ENCODE data around the gene GBX1.

Gene GBX1

DNA sequence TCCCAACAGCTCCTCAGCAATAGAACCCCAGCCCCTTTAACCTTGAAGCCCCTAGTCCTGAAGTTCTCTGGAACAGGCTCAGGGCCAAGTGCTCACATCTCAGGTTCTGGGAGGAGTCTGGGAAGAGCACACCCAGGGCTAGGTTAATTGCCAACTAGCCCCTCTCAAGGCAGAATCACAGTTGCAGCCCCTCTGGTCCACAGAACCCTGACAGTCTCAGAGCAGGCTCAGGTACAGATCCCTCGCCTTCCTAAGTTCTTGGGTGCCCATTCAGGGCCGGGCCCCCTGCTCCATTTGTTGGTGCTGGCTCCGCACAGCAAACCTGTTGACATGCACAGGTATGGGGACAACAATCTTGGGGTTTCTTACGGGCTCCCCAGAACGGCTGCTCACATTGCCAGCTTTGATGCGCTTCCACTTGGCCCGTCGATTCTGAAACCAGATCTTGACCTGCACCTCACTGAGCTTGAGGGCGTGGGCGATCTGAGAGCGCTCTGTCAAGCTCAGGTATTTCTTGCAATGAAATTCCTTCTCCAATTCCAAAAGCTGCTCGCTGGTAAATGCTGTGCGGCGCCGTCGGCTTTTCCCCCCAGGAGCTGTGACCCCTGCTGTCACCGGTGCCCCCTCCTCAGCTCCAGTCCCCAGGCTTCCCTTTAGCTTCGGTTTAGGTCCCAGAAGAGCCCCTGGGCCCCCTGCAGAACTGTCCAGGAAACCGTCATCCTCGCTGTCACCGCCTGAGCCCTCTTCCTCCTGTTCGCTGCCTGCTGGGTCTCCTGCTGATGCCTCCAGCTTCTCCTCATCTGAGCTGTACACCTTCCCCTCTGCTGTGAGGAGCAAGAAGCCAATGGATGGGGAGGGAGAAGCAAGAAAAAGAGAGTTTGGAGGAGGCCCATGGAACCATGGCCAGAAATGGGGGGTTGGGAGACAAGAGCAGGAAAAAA lies 18.9 kb downstream of the GBX1 start:
- H3K4me3 ChIP-seq (ENCODE audit: low read depth, low read length) = no peak overlapping the region
- DNase-seq (ENCODE audit: low read depth, low spot score) = no peak
- TF ChIP-seq, protein P1, sequence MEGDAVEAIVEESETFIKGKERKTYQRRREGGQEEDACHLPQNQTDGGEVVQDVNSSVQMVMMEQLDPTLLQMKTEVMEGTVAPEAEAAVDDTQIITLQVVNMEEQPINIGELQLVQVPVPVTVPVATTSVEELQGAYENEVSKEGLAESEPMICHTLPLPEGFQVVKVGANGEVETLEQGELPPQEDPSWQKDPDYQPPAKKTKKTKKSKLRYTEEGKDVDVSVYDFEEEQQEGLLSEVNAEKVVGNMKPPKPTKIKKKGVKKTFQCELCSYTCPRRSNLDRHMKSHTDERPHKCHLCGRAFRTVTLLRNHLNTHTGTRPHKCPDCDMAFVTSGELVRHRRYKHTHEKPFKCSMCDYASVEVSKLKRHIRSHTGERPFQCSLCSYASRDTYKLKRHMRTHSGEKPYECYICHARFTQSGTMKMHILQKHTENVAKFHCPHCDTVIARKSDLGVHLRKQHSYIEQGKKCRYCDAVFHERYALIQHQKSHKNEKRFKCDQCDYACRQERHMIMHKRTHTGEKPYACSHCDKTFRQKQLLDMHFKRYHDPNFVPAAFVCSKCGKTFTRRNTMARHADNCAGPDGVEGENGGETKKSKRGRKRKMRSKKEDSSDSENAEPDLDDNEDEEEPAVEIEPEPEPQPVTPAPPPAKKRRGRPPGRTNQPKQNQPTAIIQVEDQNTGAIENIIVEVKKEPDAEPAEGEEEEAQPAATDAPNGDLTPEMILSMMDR (IDR thresholded peaks at IDR 0.05; ENCODE audit: low read depth, low read length) = no peak
- in situ Hi-C loops (cut with HindIII; ENCODE audit: low sequenced_read_pairs) = no loop called here

DNA sequence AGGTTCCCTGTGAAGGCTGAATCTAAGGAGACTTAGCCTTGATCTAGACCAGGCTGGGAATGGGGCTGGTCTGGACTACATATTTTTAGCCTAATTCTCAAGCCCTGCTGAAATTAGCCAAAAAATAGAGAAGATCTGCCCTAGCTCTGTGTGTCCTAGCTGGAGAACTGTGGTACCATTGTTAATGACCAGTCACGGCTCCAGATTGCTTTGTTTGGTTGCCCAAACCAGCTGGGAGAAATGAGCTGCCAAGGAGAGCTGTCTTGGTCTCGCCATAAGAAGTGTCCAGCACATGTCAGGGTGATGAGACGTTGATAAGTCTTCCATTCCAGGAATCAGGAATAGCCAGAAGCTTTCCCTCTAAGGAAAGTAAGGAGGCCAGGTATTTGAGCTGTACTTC lies 20.7 kb downstream of the GBX1 start:
- no peak overlapping the region for H3K4me3 ChIP-seq (ENCODE audit: low read depth, low read length)
- no peak for DNase-seq (ENCODE audit: low read depth, low spot score)
- TF ChIP-seq, protein P1 (IDR thresholded peaks at IDR 0.05; ENCODE audit: low read depth, low read length) = no peak
- in situ Hi-C loops (cut with HindIII; ENCODE audit: low sequenced_read_pairs) = no loop called here

DNA sequence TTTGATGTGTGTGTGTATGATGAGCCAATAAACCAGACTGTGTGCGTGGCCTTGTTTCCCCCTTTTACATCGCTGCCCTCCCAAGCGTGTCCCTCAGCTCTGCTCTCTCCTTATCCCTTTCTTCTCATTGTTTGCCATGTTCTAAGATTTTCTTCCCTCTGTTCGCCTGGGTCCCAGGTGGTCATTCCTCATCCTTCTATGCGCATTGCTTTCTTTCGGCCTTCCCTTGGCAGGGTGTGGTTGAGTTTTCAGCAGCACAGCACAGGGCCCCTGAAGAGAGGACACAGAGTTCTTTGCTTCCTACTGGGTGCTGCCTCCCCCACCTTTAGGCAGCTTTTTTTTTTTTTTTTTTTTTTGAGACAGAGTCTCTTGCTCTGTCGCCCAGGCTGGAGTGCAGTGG lies 23.1 kb downstream of the GBX1 start:
- DNase-seq (ENCODE audit: low read depth, low spot score) = no peak
- TF ChIP-seq, protein P1 (IDR thresholded peaks at IDR 0.05; ENCODE audit: low read depth, low read length) = no peak
- in situ Hi-C loops (cut with HindIII; ENCODE audit: low sequenced_read_pairs) = no loop called here
- H3K4me3 ChIP-seq (ENCODE audit: low read depth, low read length) = no peak overlapping the region

DNA sequence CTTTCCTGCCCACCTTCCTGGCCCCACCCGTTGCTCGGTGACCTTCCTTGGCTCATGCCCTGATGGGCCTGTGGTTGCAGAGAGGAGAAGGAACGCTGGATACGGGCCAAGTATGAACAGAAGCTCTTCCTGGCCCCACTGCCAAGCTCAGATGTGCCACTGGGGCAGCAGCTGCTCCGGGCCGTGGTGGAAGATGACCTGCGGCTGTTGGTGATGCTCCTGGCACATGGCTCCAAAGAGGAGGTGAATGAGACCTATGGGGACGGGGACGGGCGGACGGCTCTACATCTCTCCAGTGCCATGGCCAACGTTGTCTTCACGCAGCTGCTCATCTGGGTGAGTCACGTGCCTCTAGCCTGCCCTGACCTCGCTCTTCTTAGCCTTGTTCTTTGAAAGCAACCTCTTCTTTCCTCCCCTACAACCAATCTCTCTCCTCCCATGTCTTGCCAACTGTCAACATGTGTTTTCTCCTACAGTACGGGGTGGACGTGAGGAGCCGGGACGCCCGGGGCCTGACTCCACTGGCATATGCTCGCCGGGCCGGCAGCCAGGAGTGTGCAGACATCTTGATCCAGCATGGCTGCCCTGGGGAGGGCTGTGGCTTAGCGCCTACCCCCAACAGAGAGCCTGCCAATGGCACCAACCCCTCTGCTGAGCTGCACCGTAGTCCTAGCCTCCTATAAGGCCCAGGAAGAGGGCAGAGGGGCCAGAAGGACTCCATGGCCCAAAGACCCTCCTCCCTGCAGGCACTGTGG lies 24.1 kb downstream of the GBX1 start:
- no peak for DNase-seq (ENCODE audit: low read depth, low spot score)
- H3K4me3 ChIP-seq (ENCODE audit: low read depth, low read length) = no peak overlapping the region
- in situ Hi-C loops (cut with HindIII; ENCODE audit: low sequenced_read_pairs) = no loop called here
- TF ChIP-seq, protein P1 (IDR thresholded peaks at IDR 0.05; ENCODE audit: low read depth, low read length) = no peak

DNA sequence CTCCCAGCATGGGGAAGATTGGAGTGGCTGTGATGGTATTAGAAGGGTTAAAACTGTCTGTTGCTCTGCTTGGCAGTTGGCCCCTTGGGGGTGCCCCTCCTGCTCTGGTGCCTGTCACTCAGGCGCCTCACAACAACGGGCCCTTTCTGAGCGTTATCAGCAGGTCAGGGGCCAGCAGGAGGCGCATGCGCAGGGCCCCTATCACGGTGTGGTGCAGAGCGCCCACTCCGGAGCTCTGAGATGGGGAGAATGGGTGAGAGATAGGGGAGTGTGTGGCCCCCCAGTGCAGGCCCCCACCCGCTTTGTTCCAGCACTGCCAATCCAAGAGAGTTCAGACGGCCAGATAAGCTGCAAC lies 24.8 kb downstream of the GBX1 start:
- no peak for DNase-seq (ENCODE audit: low read depth, low spot score)
- H3K4me3 ChIP-seq (ENCODE audit: low read depth, low read length) = no peak overlapping the region
- in situ Hi-C loops (cut with HindIII; ENCODE audit: low sequenced_read_pairs) = no loop called here
- TF ChIP-seq, protein P1 (IDR thresholded peaks at IDR 0.05; ENCODE audit: low read depth, low read length) = no peak

DNA sequence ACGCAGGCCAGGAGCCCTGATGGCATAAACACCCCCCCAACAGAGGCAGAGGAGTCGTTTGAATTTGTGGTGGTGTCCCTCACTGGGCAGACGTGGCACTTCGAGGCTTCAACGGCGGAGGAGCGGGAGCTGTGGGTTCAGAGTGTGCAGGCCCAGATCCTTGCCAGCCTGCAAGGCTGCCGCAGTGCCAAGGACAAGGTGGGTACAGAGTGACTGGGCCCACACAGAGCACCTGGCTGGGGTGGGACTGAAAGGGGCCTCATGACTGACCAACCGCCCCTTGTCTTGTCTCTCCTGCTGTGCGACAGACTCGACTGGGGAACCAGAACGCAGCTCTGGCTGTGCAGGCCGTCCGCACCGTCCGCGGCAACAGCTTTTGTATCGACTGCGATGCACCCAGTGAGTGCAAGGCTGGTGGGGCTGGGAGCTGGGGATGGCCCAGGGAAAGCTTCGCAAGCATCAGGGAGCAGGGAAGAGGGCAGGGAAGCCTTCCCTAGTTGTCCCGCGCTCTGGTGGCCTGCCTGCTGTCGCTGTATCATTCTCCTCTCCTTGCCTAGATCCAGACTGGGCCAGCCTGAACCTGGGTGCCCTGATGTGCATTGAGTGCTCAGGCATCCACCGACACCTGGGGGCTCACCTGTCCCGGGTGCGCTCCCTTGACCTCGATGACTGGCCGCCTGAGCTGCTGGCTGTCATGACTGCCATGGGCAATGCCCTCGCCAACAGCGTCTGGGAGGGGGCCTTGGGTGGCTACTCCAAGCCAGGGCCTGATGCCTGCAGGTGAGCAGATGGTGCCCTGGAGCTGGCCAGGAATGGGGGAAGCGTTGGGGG lies 25.4 kb downstream of the GBX1 start:
- no peak overlapping the region for H3K4me3 ChIP-seq (ENCODE audit: low read depth, low read length)
- in situ Hi-C loops (cut with HindIII; ENCODE audit: low sequenced_read_pairs) = no loop called here
- DNase-seq (ENCODE audit: low read depth, low spot score) = no peak
- TF ChIP-seq, protein P1 (IDR thresholded peaks at IDR 0.05; ENCODE audit: low read depth, low read length) = no peak

Data from astrocyte of the spinal cord (primary cell).